Cortex of kidney (tissue), 1 donor: ENCODE results near the gene LAMA2.

Experiments used
- DNase-seq: peaks from one replicate; lab custom pipeline; 2025; lab: John Stamatoyannopoulos, UW

Gene LAMA2

GRCh38 chr6:128882991-128883611 is at the start of gene LAMA2:
Gene LAMA2 (plus strand): TSS chr6:128883138. CDS start chr6:128883246, 108 bp downstream.
- DNase-seq, result no peak

GRCh38 chr6:128836761-128837160 is 46.2 kb upstream of the LAMA2 start:
- no peak for DNase-seq

DNA sequence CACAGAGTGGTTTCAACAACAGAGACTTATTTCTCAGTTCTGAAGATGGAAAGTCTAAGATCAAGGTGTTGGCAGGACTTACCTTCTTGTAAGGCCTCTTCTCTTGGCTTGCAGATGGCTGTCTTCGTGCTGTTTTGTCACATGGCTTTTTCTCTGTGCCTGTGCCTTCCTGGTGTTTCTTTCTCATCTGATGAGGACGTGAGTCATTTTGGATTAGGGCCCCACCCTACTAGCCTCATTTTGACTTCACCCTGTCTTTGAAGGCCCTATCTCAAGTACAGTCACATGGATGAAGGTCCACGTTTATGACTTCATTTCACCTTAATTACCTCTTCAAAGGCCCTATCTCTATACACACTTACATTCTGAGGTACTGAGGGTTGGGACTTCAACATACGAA is 41.4 kb upstream of the LAMA2 start:
- no peak for DNase-seq

DNA sequence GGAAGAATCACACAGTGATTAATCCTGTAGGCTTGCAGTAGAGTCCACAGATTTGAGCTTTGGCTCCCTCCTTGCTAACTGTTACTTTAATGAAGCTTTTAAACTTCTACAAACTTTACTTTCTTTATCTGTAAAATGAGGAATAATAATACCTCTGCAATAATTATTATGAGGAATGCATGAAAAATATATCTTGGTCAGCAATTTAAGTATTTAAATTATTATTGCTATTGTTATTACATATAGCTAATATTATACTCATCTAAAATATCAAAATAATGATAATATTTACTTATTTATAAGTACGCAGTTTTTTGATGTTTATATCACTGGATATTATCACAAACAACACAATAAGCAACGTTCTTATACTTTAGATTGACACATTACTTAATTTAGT is 38.3 kb upstream of the LAMA2 start:
- DNase-seq, result no peak

GRCh38 chr6:128847431-128848210 is 35.3 kb upstream of the LAMA2 start:
- DNase-seq, result no peak

DNA sequence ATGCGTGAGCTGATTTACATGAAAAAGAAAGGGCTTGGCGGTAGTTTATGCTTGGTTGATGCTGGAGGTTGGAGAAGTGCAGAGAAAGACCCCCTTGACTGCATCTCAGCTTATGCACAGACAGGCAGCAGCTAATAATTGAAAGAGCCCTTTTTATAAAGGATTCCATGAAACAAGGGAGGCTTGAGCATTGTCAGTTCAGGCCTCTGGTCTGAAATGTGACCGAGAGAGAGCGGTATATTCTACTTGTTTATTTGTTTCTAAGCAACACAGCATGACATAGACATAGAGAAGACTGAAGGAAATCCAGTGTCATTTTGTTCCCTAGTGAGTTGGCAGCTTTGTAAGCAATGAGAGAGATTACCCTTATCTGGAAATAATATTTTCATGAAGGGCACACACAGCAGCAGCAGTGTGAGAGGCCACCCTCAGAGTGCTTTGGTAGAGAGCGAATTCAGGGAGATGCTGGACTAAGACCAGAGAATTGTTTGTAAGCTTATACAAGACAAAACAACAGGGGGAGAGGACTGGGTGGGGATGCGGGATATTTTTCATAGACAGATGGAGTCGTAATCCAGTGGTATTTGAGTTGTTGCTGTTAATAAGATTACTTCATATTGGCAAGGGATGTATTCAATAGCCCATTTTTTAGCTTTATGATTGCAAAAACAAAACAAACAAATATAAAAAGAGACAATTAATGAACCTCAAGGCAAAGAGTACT is 34.6 kb upstream of the LAMA2 start:
- no peak for DNase-seq

DNA sequence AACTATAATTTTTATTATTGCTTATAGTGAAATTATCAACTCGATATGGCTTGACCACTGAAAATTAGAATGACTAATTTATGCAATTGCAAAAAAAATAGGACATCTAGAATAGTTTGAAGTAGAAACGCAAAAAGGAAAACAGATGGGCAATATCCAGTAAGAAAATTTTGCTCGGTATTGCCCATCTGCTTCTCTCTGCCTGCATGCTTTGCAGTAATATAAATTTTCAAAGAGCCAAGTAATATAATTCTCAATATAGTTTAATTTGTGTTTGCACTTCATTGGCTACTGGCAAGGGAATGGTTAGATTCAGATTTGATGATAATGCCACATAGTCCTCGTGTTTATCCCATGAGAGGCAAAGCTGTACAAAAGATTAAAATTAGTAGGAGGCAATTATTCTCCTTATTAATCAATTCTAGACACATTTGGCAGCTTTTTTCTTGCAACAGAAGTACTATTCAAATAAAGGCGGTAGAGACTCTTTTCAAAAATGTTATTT is 27.3 kb upstream of the LAMA2 start:
- DNase-seq, result no peak

- no peak for DNase-seq
Measured at GRCh38 chr6:128857806-128858205, 25.1 kb upstream of the LAMA2 start.

DNA sequence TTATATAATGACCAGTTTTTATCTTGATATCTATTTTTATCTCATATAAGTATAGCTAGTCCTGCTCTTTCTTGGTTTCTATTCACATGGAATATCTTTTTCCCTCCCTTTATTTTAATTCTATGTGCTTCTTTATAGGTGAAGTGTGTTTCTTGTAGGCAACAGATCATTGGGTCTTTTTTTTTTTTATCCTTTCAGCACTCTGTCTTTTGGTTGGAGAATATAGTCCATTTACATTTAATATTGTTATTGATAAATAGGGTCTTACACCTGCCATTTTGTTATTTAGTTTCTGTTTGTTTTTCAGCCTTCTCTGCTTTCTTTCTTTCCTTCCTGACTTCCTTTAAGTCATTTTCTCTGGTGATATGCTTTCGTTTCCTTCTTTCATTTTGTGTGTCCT is 22.2 kb upstream of the LAMA2 start:
- DNase-seq, result no peak

DNA sequence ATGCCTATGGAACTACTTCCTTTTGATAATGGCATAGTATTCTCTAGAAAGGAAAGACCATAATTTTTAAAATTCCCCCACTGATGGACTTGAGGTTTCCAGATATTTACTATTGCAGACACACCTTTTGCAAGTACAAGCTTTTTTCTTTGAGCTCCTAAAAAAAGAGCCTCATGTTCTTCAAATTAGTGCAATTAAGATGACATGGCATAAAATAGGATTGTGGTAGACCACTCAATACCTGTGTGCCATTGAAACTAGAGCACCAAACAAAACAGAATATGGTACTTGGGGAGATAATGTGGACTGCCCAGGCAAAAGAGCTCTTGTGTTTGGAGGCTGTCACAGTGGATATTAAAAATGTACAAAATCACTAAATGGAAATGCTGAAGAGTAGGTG is 19.0 kb upstream of the LAMA2 start:
- no peak for DNase-seq

DNA sequence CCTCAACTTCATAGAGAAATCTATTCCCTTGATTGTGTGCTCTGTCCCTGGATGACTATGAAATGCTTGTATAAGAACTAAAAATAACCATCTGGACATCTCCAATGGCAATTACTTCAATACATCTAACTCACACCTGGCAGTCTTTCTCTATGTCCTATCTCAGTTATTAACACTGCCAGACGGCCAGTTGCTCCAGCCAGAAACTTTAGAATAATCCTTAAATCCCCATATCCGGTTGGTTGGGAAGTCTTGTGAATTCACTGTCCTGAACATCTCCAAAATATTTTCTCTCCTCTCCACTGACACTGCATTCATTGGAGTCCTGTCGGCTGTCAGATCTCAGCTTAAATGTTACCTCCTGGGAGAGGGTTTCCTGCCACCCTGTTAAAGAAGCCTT is 12.2 kb upstream of the LAMA2 start:
- no peak for DNase-seq

DNA sequence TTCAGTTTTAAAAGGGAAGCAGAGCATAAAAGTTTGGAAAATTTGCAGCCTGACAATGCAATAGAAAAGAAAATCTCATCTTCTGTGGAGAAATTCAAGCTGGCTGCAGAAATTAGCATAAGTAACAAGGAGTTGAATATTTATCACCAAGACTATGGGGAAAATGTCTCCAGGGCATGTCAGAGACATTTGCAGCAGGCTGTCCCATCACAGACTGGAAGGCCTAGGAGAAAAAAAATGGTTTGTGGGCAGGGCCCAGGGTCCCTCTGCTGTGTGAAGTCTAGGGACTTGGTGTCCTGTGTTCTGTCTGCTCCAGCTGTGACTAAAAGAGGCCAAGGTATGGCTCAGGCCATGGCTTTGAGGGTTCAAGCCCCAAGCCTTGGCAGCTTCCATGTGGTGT is 8.1 kb upstream of the LAMA2 start:
- DNase-seq, result no peak

DNA sequence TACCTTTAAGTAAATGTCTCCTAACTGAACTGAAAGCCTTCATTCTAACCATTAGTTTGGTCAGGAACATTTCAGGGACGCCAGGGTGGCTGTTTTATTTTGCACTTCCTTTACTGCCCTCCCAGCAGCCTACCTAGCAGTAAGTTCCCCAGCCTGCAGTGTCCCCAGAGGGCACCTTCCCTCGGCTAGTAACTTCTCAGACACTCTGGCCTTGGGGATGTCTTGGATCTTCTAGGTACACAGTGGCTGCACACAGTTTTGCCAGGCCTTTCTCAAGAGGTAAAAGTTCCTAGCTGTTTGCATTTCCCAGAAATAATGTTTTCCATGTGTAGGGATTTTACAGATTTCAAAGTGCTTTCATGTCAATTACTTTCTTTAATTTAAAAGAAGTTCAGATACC is 378 bp upstream of the LAMA2 start:
- no peak for DNase-seq

DNA sequence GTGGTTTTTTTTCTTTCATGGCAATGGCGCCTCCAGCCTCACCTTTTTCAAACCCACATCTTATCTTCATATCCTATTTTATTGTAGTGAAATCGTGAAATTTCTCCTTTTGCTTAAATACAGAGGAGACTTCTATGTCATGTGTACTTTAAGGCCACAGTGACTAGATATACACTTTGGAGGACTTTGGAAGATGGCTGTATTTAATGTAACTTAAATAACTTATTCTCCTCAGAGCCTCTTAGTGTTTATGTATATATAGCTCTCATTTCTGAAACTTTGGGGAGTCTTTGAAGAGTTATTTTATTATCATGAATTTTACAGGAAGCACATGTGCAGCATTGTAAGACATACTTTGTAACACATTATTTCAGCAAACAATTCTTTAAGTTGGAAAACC is 968 bp downstream of the LAMA2 start:
- no peak for DNase-seq

GRCh38 chr6:128885381-128885780 is 2.4 kb downstream of the LAMA2 start:
- DNase-seq, result no peak

- DNase-seq, result no peak
Measured at GRCh38 chr6:128886706-128887105, 3.8 kb downstream of the LAMA2 start.

DNA sequence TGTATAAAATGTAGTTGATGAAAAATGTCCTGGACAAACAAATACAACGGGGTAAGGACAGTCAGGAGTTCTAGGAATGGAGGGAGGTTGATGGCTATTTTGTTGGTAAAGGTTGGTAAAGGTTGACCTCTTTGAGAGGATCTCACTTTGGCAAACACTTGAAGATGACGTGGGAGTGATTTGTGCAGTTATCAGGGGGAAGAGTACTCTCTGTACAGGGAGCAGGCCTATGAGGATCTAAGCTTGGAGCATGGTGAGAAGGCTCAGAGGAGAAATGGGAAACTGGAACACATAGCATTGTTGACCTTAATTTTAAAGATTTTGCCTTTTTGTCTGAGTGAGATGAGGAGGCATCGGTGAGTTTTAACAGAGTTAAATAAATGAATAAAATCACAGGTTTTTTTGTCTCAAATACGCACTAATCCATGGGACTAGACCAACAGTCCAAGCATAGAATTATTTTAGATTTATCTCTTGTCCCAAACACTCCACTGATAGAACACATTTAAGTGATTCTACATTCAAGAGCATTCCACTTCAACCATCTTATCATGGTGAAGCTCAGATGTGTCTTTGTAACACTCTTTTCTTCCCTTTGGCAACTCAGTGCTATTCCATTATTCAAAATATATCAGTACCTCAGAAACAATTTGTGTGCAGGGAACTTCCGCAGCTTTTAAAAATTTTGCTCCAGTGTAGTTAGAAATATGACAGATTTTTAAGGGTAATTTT is 5.7 kb downstream of the LAMA2 start:
- DNase-seq, result no peak

GRCh38 chr6:128889870-128890269 is 6.9 kb downstream of the LAMA2 start:
- DNase-seq, result no peak

DNA sequence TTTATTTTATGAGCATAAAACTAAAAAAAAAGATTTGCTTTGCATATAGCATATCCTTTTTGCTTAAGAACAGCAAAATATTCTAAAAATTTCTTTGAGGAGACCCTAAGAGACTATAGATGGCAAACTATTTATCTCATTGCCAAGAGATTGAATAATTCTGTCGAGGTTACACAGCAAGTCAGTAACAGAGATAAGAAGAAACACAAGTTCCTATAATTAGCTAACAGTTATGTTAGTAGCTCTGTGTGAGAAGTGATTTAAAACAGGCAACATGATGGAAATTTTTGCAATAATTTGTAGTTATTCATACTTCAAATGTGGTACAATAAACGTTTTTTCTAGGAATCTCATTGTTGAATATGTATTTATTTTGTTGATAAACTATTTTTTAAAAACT is 9.1 kb downstream of the LAMA2 start:
- DNase-seq, result no peak

- no peak for DNase-seq
Measured at GRCh38 chr6:128899341-128900050, 16.6 kb downstream of the LAMA2 start.

- DNase-seq, result no peak
Measured at GRCh38 chr6:128903715-128904114, 20.8 kb downstream of the LAMA2 start.

DNA sequence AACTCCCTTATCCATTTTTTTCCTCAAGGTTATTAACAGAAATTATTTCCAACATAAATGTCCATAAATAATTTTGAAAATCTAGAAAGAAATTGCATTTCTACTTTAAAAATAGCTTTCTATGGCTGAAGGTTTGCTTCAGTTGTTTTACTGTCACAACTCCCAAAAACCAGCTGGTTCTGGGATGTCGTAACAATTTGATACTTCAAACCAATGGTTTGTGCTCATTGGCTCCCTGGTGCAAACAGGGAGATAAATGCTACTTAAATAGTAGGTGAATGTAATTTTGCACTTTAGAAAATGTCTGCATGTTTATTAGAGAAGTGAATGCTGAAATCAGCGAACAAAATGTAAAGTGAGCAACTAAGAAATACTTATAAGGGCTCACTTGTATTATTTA is 31.1 kb downstream of the LAMA2 start:
- DNase-seq, result no peak
